ENCODE measurements around the gene WDR93. TPM values are rescaled to one million over a fixed set of nuclear protein-coding genes. Genes with fewer than 3 reads are reported as not detected.

The WDR93 gene
- total and polyA plus RNA-seq, 4 donors, result 0.08 TPM; not detected in 2

DNA sequence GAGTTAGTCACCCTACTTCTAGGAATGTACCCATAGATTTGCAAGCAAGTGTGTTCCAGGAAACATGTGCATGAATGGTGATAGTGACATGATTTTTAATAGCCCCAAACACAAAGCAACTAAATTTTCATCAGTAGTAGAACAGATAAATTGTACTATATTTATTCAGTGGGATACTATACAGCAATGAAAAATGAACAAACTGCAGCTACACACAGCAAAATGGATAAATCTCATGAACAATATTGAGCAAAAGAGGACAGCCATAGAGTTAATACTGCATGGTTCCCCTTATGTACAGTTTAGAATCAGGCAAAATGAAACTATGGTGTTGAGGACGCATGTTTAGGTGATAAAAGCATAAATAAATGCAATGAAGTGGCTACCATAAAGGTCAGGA lies 34.5 kb downstream of the WDR93 start (continued):
- TF ChIP-seq, protein P1, sequence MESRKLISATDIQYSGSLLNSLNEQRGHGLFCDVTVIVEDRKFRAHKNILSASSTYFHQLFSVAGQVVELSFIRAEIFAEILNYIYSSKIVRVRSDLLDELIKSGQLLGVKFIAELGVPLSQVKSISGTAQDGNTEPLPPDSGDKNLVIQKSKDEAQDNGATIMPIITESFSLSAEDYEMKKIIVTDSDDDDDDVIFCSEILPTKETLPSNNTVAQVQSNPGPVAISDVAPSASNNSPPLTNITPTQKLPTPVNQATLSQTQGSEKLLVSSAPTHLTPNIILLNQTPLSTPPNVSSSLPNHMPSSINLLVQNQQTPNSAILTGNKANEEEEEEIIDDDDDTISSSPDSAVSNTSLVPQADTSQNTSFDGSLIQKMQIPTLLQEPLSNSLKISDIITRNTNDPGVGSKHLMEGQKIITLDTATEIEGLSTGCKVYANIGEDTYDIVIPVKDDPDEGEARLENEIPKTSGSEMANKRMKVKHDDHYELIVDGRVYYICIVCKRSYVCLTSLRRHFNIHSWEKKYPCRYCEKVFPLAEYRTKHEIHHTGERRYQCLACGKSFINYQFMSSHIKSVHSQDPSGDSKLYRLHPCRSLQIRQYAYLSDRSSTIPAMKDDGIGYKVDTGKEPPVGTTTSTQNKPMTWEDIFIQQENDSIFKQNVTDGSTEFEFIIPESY (IDR thresholded peaks at IDR 0.05), result no peak
- no peak for TF ChIP-seq HNF4G (IDR thresholded peaks at IDR 0.05)

DNA sequence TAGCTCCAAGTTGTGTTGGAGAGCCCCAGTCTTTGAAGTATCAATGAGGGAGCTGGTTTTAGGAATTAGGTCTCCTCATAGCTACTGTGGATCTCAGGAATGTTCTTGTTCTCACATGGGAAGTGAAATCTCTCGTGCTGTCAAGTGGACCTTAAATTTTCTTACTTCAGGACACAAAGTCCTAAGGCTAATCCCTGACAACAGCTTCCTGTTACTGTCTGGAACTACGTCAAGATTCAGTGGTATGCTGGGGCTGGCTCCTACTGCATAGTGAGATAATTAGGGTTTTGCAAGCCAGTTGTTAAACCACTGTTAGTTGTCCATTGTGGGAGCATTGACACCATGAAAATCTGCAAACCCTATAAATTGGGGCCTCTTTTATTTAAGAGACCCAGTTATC lies 37.6 kb downstream of the WDR93 start:
- Histone ChIP-seq H3K27me3 (ENCODE audit: control insufficient read depth in 4 of 4, insufficient read depth in 4 of 4, low read length in 3 of 4) (no peaks in the 10 kb centered on the region), H3K9ac (ENCODE audit: low read depth in 1 of 2, low read length in 2 of 2) (no peak overlapping the region), H3K4me3 (ENCODE audit: low read depth in 1 of 3, low read length in 3 of 3) (no peak overlapping the region), H3K9me3 (ENCODE audit: control insufficient read depth in 4 of 4, low read length in 3 of 4) (peaks cover 0 to 1% (median 0%) of the 10 kb centered on the region in 4 donors), H3K4me1 (ENCODE audit: control insufficient read depth in 4 of 4, insufficient read depth in 4 of 4, low read length in 3 of 4) (no peaks in the 10 kb centered on the region), H3K27ac (ENCODE audit: low read depth in 1 of 2, low read length in 2 of 2) (no peak overlapping the region), H3K36me3 (ENCODE audit: control insufficient read depth in 4 of 4, insufficient read depth in 3 of 4, low read depth in 1 of 4, low read length in 3 of 4) (no peaks in the 10 kb centered on the region)
- TF ChIP-seq JUND (IDR thresholded peaks at IDR 0.05) (no peak), YY1 (IDR thresholded peaks at IDR 0.05) (no peak), HNF4G (IDR thresholded peaks at IDR 0.05) (no peak), FOXA2 (IDR thresholded peaks at IDR 0.05) (no peak), FOXA1 (IDR thresholded peaks at IDR 0.05) (no peak), EGR1 (IDR thresholded peaks at IDR 0.05; ENCODE audit: low read depth in 2 of 2) (no peak), RAD21 (IDR thresholded peaks at IDR 0.05) (peak in 1 of 2 donors; percentile 13), HNF4A (conservative IDR thresholded peaks at IDR 0.05) (no peak), TAF1 (conservative IDR thresholded peaks at IDR 0.05) (no peak), SP1 (IDR thresholded peaks at IDR 0.05) (peak; percentile 72)
- TF ChIP-seq, protein P2, sequence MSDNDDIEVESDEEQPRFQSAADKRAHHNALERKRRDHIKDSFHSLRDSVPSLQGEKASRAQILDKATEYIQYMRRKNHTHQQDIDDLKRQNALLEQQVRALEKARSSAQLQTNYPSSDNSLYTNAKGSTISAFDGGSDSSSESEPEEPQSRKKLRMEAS (IDR thresholded peaks at IDR 0.05), result no peak
- TF ChIP-seq, protein P3, sequence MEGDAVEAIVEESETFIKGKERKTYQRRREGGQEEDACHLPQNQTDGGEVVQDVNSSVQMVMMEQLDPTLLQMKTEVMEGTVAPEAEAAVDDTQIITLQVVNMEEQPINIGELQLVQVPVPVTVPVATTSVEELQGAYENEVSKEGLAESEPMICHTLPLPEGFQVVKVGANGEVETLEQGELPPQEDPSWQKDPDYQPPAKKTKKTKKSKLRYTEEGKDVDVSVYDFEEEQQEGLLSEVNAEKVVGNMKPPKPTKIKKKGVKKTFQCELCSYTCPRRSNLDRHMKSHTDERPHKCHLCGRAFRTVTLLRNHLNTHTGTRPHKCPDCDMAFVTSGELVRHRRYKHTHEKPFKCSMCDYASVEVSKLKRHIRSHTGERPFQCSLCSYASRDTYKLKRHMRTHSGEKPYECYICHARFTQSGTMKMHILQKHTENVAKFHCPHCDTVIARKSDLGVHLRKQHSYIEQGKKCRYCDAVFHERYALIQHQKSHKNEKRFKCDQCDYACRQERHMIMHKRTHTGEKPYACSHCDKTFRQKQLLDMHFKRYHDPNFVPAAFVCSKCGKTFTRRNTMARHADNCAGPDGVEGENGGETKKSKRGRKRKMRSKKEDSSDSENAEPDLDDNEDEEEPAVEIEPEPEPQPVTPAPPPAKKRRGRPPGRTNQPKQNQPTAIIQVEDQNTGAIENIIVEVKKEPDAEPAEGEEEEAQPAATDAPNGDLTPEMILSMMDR (IDR thresholded peaks at IDR 0.05; ENCODE audit: low read depth, low read length, missing input control), result no peak
- TF ChIP-seq, protein P1 (IDR thresholded peaks at IDR 0.05), result no peak
- 62% methylated on average over 2 of the region's 2 CpGs for WGBS
- no peak for DNase-seq (ENCODE audit: low spot score)

DNA sequence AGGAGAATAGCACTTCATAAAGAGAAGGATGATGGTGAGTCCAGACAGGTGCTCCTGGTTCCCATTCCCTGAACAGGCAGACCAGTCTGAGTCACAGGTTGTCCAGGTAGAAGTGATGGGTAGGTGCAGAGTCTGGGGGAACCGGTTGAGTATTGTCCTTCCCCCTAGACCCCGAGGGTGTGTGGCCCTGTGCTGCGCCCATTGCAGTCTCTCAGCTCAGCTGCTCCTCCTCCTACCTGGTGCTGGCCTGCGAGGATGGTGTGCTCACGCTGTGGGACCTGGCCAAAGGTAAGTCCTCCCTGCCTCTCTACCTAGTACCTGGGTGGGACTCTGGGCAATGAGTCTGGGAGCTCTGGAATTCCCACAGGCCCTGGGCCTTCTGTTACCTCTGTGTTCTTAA lies 40.7 kb downstream of the WDR93 start:
- 95% methylated on average over 5 of the region's 5 CpGs for WGBS
- no peak overlapping the region for H3K9ac ChIP-seq (ENCODE audit: low read depth in 1 of 2, low read length in 2 of 2)
- no peaks in the 10 kb centered on the region for H3K4me1 ChIP-seq (ENCODE audit: control insufficient read depth in 4 of 4, insufficient read depth in 4 of 4, low read length in 3 of 4)
- no peak overlapping the region for H3K27ac ChIP-seq (ENCODE audit: low read depth in 1 of 2, low read length in 2 of 2)
- H3K27me3 ChIP-seq (ENCODE audit: control insufficient read depth in 4 of 4, insufficient read depth in 4 of 4, low read length in 3 of 4), result no peaks in the 10 kb centered on the region
- no peak for DNase-seq (ENCODE audit: low spot score)
- H3K36me3 ChIP-seq (ENCODE audit: control insufficient read depth in 4 of 4, insufficient read depth in 3 of 4, low read depth in 1 of 4, low read length in 3 of 4), result no peaks in the 10 kb centered on the region
- H3K4me3 ChIP-seq (ENCODE audit: low read depth in 1 of 3, low read length in 3 of 3), result no peak overlapping the region
- no peaks in the 10 kb centered on the region for H3K9me3 ChIP-seq (ENCODE audit: control insufficient read depth in 4 of 4, low read length in 3 of 4)
- TF ChIP-seq, protein P4, sequence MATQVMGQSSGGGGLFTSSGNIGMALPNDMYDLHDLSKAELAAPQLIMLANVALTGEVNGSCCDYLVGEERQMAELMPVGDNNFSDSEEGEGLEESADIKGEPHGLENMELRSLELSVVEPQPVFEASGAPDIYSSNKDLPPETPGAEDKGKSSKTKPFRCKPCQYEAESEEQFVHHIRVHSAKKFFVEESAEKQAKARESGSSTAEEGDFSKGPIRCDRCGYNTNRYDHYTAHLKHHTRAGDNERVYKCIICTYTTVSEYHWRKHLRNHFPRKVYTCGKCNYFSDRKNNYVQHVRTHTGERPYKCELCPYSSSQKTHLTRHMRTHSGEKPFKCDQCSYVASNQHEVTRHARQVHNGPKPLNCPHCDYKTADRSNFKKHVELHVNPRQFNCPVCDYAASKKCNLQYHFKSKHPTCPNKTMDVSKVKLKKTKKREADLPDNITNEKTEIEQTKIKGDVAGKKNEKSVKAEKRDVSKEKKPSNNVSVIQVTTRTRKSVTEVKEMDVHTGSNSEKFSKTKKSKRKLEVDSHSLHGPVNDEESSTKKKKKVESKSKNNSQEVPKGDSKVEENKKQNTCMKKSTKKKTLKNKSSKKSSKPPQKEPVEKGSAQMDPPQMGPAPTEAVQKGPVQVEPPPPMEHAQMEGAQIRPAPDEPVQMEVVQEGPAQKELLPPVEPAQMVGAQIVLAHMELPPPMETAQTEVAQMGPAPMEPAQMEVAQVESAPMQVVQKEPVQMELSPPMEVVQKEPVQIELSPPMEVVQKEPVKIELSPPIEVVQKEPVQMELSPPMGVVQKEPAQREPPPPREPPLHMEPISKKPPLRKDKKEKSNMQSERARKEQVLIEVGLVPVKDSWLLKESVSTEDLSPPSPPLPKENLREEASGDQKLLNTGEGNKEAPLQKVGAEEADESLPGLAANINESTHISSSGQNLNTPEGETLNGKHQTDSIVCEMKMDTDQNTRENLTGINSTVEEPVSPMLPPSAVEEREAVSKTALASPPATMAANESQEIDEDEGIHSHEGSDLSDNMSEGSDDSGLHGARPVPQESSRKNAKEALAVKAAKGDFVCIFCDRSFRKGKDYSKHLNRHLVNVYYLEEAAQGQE (IDR thresholded peaks at IDR 0.05), result no peak
- TF ChIP-seq, protein P5, sequence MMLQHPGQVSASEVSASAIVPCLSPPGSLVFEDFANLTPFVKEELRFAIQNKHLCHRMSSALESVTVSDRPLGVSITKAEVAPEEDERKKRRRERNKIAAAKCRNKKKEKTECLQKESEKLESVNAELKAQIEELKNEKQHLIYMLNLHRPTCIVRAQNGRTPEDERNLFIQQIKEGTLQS (IDR thresholded peaks at IDR 0.05), result no peak
